Kidney capillary endothelial cell (primary cell): ENCODE results near the gene COL15A1.
A peak's percentile ranks its signal among the peaks of the same experiment; 100 is the strongest.

Experiments
- DNase-seq: peaks from one replicate; pipeline ENCODE4 v3.0.0-alpha.2; 2018; ENCODE audit warnings: low spot score

Gene COL15A1

GRCh38 chr9:98973171-98973570 lies 29.5 kb downstream of the COL15A1 start:
- DNase-seq: no peak

- no peak for DNase-seq
These were observed 29.9 kb downstream of the COL15A1 start for GRCh38 chr9:98973576-98973975.

DNA sequence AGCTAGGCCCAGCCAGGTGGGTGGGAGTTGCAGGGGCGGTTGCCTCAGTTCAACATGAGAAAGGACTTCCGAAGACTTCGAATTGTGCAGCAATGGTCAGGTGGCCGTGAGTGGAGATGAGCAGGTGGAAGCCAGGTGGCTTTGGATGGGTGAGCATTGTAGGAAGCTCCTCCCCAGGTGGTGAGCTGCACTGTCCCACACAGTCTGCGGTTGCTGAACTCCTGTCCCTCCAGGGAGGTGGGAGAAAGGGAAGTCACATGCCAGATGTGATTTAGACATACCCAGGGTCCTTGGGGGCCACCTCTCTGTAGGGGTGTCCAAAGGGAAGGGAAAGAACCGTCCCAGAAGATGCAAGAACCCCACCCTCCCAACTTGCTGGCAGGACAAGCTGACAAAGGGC lies 30.4 kb downstream of the COL15A1 start:
- no peak for DNase-seq

GRCh38 chr9:98974554-98974953 lies 30.8 kb downstream of the COL15A1 start:
- DNase-seq: no peak

GRCh38 chr9:98974994-98975712 lies 31.4 kb downstream of the COL15A1 start:
- DNase-seq: peak; percentile 69

- DNase-seq: no peak
These were observed 32.1 kb downstream of the COL15A1 start for GRCh38 chr9:98975838-98976237.

DNA sequence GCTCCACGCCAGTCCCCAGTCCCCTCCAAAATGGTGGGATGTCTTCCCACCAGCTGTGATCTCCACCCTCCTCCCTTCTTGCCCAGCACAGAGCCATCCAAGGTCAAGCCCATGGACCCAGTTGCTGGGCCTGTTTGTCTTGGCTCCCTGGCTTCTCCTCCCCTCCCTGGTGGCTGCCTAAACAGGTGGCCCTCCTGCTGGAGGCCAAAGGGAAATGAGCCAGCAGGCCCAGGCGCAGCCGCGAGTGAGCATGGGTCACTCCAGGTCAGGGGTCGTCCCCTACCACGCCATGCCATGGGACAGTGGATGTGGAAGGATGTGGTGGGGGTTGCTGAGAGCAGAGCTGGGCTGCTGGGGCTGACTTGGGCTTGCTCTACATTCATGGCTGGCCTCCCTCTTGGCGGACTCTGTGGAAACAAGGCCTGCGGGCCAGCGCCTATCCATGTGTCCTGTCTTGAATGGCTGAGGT lies 33.6 kb downstream of the COL15A1 start:
- DNase-seq: no peak

- DNase-seq: no peak
These were observed 34.1 kb downstream of the COL15A1 start for GRCh38 chr9:98977813-98978212.

DNA sequence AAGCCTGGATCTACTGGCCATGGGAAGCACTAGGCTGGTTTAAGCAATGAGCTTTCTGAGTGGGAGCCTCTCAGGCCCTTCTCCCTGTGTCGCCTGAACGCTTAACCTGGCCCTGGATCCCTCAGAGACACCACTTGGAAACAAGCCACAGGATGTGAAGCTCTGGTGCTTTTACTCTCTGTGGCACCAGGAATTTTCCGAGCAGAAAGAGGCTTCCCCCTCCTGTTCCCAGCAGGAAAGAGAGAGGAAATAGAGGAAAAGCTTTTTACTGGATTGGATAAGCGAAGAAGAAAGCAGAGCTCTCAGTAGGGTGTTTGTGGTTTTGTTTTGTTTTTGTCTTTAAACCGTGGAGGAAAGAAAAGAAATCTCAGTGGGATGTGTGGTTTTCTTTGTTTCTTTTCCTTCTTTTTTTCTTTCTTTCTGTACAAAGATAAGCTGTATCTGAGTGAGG lies 34.5 kb downstream of the COL15A1 start:
- DNase-seq: no peak

- DNase-seq: no peak
These were observed 36.6 kb downstream of the COL15A1 start for GRCh38 chr9:98980291-98980690.

GRCh38 chr9:98983295-98984268 lies 39.9 kb downstream of the COL15A1 start:
- DNase-seq: no peak

GRCh38 chr9:98985596-98985995 lies 41.9 kb downstream of the COL15A1 start:
- no peak for DNase-seq

DNA sequence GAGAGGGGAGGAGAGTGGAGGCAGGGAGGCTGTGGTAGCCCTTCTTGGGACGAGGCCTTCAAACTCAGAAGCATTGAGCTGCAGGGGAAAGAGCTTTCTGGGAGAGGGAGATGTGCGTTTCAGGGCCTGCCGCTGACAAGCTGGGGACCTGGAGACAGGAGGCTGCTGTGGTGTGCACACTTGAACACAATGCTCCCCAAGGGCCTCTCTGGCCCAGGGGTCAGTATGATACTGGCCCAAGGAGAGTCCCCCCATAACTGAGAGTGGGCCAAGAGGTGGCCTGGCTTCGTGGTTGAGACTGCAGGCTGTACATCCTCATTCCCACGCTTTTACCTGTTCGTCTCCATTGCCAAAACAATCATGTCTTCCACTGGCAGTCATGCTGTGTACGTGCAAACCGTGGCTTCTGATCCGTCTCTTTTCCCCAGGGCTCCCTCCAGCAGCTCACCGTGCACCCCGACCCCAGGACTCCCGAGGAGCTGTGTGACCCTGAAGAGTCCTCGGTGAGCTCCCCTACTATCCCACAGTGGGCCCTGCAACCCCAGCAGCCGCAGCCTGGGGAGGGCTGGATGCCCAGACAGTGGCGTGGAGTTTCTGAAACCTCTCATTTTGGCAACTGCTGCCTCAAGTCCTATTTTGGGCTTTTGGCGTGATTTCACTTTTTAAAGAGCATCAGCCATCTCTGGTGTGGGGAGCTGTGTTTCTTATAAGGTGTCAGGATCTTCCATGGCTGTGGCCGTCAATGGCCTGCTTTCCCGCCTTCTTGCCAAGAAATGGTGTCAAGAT lies 43.4 kb downstream of the COL15A1 start:
- no peak for DNase-seq

DNA sequence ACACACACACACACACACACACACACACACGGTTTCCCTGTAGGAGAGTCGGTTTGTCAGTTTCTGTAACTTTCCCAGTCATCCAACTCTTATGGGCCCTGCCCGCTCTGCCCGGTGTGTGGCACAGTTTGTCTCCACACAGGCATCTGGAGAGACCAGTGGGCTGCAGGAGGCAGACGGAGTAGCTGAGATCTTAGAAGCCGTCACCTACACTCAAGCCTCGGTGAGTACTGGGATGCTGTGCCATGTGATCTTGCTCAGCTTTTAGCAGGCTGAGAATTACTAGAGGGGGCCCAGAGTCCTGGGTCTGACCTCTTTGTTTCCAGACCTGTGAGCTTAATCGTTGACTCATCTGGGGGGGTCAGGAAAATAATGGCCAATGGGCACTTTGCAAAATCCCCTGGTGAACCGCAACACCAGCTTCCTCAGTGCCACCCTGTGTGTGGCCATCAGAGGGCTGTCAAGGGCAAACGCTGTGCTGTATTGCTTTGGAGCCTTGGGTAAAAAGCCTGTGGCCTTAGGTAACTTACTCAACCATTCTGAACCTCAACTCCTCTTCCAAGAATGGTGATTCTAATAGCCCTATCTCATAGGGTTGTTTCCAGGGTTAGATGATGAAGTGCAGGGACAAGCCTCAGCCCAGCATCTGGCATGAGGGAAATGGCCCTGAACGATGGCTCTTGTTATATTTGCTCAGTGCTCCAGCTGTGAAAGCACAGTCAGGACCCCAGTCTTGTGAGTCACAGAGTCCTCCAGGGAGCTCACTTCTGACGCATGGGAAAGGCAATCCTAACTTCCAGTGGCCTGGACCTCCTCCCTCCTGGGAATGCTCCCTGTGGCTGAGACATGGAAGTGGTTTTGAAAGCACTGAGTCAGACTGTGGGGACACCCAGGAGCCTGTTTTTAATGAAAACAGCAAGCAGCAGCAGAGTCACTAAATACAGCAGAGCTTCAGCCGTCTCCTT lies 45.6 kb downstream of the COL15A1 start:
- peak; percentile 71 for DNase-seq

- DNase-seq: no peak
These were observed 46.6 kb downstream of the COL15A1 start for GRCh38 chr9:98990181-98990870.

DNA sequence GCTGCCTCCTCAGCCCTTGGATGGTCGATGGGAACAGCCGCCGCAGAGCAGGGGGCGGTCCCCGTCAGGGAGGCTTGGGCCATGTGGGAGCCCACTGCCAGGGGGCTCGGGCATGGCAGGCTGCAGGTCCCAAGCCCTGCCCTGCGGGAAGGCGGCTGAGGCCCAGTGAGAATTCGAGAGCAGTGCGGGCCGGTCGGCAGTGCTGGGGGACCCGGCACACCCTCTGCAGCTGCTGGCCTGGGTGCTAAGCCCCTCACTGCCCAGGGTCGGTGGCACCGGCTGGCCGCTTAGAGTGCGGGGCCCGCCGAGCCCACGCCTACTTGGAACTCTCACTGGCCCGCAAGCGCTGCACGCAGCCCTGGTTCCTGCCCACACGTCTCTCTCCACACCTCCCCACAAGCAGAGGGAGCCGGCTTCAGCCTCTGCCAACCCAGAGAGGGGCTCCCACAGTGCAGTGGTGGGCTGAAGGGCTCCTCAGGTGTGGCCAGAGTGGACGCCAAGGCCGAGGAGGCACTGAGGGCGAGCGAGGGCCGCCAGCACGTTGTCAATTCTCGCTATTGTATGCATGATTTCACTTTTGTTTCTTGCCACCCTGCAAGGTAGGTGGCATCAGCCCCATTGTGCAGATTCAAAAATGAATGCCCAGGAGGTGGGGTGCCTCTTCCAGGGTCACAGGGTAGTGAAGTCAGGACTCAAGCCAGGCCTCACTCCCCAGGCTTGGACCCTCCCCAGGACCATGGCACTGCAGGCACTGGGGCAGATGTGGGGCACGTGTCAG lies 48.6 kb downstream of the COL15A1 start:
- no peak for DNase-seq

- DNase-seq: no peak
These were observed 49.3 kb downstream of the COL15A1 start for GRCh38 chr9:98992885-98993569.

DNA sequence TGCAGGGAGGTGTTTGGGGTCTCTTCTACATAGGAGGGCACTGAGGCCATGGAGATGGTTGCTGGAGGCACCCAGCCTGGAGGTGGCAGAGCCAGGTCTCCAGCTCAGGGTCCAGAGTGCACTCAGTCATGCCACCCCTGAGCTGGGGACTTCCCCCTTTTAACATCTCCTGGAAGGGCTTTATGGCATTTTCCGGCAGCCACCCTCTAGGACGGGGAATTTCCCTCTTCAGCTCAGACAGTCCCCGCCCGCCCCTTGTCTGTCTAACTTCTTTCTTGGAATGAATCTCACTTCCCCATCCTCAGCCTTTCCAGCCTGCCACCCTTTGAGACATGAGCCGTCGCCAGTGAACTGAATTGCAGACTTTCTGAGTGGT lies 49.9 kb downstream of the COL15A1 start:
- DNase-seq: no peak
